ENCODE measurements around the gene SEMA5A. TPM values are rescaled to one million over a fixed set of nuclear protein-coding genes. Genes with fewer than 3 reads are reported as not detected.

The SEMA5A gene
- total RNA-seq, 1 donor from 2014 or later, result 9.3 TPM

DNA sequence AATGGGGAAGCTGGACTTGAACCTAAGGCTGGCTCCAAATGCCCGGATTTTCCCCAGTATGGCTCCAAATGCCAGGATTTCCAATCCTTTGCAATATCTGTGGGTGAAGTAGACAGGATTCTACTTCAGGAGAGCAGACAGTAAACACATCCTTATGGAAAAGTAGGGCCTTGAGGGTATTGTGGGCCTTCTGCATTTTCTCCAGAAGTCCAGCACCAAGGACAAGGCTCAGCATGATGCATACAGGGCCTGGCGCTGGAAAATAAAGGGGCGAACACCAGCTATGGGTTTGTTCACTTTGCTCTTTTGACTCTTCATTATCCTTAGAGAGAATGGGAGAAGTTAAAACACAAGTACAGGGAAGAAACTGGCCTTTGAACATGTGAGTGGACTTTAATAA, 347.5 kb downstream of the SEMA5A start:
- intact Hi-C loops (cut with DNase I), result no loop called here
- no peak for DNase-seq (ENCODE audit: extremely low spot score in 2 of 2)
- Histone ChIP-seq H3K27ac (no peak overlapping the region), H3K27me3 (no peaks in the 10 kb centered on the region), H3K36me3 (no peaks in the 10 kb centered on the region), H3K9me3 (no peaks in the 10 kb centered on the region), H3K4me1 (no peaks in the 10 kb centered on the region), H3K4me3 (no peak overlapping the region)
- TF ChIP-seq, protein P1, sequence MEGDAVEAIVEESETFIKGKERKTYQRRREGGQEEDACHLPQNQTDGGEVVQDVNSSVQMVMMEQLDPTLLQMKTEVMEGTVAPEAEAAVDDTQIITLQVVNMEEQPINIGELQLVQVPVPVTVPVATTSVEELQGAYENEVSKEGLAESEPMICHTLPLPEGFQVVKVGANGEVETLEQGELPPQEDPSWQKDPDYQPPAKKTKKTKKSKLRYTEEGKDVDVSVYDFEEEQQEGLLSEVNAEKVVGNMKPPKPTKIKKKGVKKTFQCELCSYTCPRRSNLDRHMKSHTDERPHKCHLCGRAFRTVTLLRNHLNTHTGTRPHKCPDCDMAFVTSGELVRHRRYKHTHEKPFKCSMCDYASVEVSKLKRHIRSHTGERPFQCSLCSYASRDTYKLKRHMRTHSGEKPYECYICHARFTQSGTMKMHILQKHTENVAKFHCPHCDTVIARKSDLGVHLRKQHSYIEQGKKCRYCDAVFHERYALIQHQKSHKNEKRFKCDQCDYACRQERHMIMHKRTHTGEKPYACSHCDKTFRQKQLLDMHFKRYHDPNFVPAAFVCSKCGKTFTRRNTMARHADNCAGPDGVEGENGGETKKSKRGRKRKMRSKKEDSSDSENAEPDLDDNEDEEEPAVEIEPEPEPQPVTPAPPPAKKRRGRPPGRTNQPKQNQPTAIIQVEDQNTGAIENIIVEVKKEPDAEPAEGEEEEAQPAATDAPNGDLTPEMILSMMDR (IDR thresholded peaks at IDR 0.05), result no peak
- no peak for TF ChIP-seq POLR2AphosphoS5 (IDR thresholded peaks at IDR 0.05; ENCODE audit: insufficient read depth in 1 of 2, low read depth in 1 of 2)
- TF ChIP-seq POLR2A (IDR thresholded peaks at IDR 0.05), result no peak

DNA sequence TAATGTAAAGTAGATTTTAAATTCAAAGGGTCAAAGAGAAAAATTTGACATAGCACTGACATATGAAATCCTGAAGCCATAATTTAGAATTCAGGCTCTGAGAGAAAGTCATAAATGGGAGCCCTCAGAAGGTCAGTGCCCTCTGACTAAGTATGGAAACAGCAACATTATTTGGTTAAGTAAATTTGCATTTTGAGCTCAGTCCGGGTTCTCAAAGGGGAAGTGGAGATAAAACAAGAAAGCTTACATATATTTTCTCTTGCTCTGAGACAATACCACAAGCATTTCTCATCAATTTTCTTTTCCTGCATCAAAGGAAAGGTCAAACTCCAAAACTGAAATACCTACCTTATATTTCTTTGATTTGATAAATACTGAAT, 348.0 kb downstream of the SEMA5A start:
- Histone ChIP-seq H3K4me3 (no peak overlapping the region), H3K9me3 (no peaks in the 10 kb centered on the region), H3K36me3 (no peaks in the 10 kb centered on the region), H3K27ac (no peak overlapping the region), H3K4me1 (no peaks in the 10 kb centered on the region), H3K27me3 (no peaks in the 10 kb centered on the region)
- TF ChIP-seq, protein P1 (IDR thresholded peaks at IDR 0.05), result no peak
- TF ChIP-seq POLR2A (IDR thresholded peaks at IDR 0.05) (no peak), POLR2AphosphoS5 (IDR thresholded peaks at IDR 0.05; ENCODE audit: insufficient read depth in 1 of 2, low read depth in 1 of 2) (no peak)
- intact Hi-C loops (cut with DNase I), result no loop called here
- no peak for DNase-seq (ENCODE audit: extremely low spot score in 2 of 2)

DNA sequence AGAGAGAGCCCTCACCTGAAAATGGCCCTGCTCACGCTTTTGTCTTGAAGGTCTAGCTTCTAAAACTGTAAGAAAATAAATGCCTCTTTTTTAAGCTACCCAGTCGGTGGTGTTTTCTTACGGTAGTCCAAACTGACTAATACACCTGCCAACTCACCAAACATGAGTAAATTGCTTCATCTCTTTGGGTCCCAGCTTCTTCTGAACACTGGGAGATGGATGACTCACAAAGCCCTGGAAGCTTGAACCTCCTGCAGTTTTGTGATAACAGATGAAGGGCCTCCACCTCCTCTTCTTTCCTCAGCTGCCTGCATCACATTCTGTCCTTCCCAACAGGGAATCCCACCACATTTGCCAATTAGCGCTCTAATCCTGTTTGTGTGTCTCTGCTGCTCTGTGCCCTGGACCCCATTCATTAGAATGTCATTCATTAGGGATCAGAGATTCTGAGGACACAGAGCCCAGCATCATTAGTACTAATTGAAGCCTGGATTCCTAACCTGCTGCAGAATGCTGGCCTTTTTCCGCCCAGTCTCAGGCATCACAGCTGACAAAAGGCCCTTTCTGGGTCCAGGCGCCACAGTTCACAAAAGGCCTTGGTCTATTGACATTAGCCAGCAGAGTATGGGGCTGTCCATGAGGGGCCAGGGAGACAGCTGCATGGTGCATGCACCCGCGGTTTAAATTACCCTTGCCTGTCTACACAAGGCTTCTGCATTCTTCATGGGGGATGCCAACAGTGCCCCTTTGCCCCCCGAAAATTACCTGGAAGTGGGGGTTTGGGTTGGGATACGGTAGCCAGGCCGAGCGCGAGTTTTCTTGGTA, 349.3 kb downstream of the SEMA5A start:
- H3K36me3 ChIP-seq, result no peaks in the 10 kb centered on the region

DNA sequence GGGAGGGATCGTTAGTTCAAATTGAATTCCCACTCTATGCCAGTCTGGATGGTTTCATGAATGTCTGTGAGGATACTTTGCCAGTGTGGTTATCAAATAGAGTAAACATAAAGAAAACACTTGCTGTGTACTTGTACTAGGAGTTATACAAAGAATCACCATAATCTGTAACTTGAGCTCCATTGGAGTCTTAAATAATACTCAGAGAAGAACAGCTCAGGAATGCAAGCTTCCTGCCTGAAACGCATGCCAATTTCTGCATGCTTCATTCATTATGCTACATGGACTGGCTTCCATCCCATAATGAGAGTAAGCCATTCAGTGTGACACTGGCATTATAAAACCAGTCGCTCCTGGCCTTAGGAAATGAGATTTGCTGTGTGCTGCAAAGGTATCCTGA, 351.4 kb downstream of the SEMA5A start:
- intact Hi-C loops (cut with DNase I), result no loop called here
- no peaks in the 10 kb centered on the region for H3K9me3 ChIP-seq
- no peak for DNase-seq (ENCODE audit: extremely low spot score in 2 of 2)

More for the DNA sequence above, 349.3 kb downstream of the SEMA5A start:
- Histone ChIP-seq H3K4me1 (no peaks in the 10 kb centered on the region), H3K27me3 (no peaks in the 10 kb centered on the region), H3K27ac (no peak overlapping the region), H3K9me3 (no peaks in the 10 kb centered on the region), H3K4me3 (no peak overlapping the region)
- no peak for TF ChIP-seq POLR2AphosphoS5 (IDR thresholded peaks at IDR 0.05; ENCODE audit: insufficient read depth in 1 of 2, low read depth in 1 of 2)
- no peak for TF ChIP-seq POLR2A (IDR thresholded peaks at IDR 0.05)
- TF ChIP-seq, protein P1 (IDR thresholded peaks at IDR 0.05), result no peak
- DNase-seq (ENCODE audit: extremely low spot score in 2 of 2), result no peak
- intact Hi-C loops (cut with DNase I), result no loop called here

More for the DNA sequence above, 351.4 kb downstream of the SEMA5A start:
- Histone ChIP-seq H3K27me3 (no peaks in the 10 kb centered on the region), H3K27ac (no peak overlapping the region), H3K36me3 (no peaks in the 10 kb centered on the region), H3K4me3 (no peak overlapping the region), H3K4me1 (no peaks in the 10 kb centered on the region)
- no peak for TF ChIP-seq POLR2A (IDR thresholded peaks at IDR 0.05)
- no peak for TF ChIP-seq POLR2AphosphoS5 (IDR thresholded peaks at IDR 0.05; ENCODE audit: insufficient read depth in 1 of 2, low read depth in 1 of 2)
- TF ChIP-seq, protein P1 (IDR thresholded peaks at IDR 0.05), result no peak
